ENCODE results near the gene DGKE.

The DGKE gene

GRCh38 chr17:56817066-56817465 is 16.9 kb upstream of the DGKE start:
- no peak for DNase-seq

DNA sequence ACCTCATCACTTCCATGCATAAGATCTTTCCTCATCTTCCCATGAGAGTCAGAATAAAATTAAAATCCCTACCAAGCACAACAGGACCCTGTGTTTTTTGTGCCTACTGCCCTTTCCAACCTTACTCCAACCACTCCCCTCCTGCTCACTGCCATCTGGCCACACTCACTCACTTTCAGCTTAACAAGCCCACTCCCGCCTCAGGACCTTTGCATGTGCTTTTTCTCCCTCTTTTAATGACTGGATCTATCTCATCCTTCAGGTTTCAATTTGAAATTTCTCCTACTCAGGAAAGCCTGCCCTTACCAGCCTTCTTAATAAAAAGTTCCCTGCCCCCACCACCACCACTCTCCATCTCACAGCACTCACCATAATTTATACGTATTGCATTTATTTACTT is 14.9 kb upstream of the DGKE start:
- no peak for DNase-seq

- DNase-seq: peak; percentile 79 to 80
These were observed 14.4 kb upstream of the DGKE start for GRCh38 chr17:56819431-56820145.

- no peak for DNase-seq
These were observed 13.7 kb upstream of the DGKE start for GRCh38 chr17:56820207-56820606.

GRCh38 chr17:56821847-56822534 is 12.0 kb upstream of the DGKE start:
- DNase-seq: no peak

- no peak for DNase-seq
These were observed 11.2 kb upstream of the DGKE start for GRCh38 chr17:56822725-56823124.

DNA sequence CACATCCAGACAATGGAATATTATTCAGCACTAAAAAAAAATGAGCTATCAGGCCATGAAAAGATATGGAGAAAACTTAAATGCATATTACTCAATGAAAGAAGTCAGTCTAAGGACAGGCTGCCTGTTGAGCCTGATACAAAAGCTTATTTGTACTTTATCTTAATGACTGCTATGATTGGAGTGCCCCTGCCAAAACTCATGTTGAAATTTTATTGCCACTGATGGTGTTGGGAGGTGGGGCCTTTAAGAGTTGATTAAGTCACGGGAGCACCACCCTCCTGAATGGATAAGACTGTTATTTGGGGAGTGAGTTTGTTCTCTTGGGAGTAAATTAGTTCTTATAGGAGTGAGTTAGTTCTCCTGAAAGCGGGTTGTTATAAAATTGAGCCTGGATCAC is 10.1 kb upstream of the DGKE start:
- no peak for DNase-seq

DNA sequence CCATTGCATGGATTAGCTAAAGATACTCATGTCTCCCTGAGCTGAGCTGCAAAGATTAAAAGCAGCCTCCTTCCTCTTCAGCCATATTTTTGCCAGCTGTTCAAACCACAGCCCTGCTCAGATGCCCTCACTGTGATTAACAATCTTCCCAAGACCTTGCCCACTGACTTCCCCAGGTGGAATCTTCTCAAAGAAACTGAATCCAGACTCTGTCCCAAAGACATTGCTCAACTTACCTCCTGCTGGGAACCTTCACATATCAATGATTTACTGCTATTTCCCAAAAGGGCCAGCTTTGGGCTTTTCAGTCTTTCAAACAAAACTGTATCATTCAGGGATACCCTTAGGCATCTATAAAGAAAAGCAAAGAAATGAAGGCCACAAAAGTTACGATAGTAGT is 9.4 kb upstream of the DGKE start:
- no peak for DNase-seq

GRCh38 chr17:56826611-56827414 is 7.1 kb upstream of the DGKE start:
- DNase-seq: no peak

DNA sequence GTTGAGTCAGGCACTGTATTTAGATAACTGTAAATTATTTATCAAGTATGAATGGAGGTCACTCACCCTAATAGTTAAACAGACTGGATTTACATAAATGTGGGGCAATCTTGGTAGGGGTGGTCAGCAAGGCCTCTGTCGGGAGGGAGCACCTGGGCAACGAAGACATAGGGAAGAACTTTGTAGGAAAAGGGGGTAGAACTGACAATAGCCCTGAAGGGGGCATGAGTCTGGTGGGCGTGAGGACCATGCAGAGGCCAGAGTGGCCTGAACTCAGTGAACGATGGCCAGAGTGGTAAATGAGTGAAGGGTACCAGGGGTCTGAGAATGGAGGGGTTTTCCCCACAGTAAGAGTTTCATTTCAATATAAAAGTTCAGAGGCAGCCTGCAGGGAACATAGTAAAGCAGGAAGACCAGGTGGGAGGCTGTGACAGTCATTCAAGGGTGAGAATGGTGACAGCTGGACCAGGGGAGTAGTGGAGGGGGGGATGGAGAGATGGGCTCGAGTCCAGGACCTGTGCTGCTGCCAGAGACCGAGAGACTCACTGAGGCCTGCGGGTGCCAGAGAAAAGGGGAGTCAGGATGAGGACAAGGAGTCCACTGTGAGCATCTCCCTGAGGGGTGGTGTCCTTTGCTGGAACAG is 3.1 kb upstream of the DGKE start:
- DNase-seq: no peak

GRCh38 chr17:56831369-56832095 is 2.4 kb upstream of the DGKE start:
- no peak for DNase-seq

- no peak for DNase-seq
These were observed 1.5 kb upstream of the DGKE start for GRCh38 chr17:56832446-56832845.

- peak; percentile 25 to 57 for DNase-seq
These were observed 718 bp upstream of the DGKE start for GRCh38 chr17:56833057-56833808.

- no peak for DNase-seq
These were observed 671 bp downstream of the DGKE start for GRCh38 chr17:56834380-56835263.

GRCh38 chr17:56835264-56835585 is 1.3 kb downstream of the DGKE start:
- no peak for DNase-seq

GRCh38 chr17:56838687-56839086 is 4.7 kb downstream of the DGKE start:
- no peak for DNase-seq

DNA sequence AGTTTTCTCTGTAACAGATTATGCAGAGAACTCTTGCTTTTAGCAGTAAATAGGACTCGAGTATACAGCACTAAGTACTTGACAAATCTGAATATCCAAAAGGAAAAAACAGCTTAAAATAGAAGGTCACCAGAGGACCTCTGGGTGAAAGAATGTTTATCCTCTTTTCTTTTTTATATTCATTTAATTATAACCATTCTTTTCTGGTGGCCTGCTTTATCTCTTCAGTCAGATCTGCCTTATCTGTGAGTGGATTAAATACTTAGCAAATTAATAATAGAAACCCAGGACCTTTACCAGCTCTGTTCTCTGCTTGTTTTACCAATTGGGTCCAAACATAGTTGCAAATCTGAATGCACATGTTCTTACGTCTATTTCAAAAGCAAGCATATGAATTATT is 8.6 kb downstream of the DGKE start:
- no peak for DNase-seq

- DNase-seq: no peak
These were observed 12.0 kb downstream of the DGKE start for GRCh38 chr17:56845934-56846333.

- DNase-seq: no peak
These were observed 13.2 kb downstream of the DGKE start for GRCh38 chr17:56847106-56847505.

- DNase-seq: no peak
These were observed 15.2 kb downstream of the DGKE start for GRCh38 chr17:56849131-56849530.

GRCh38 chr17:56850591-56850990 is 16.6 kb downstream of the DGKE start:
- no peak for DNase-seq
